ENCODE data around the gene MORN3.
A peak's percentile ranks its signal among the peaks of the same experiment; 100 is the strongest.
"Not testable (repeated sequence)": the region's sequence is repeated elsewhere in the genome, so short reads cannot be mapped to it uniquely, and the experiment has no call there.

MORN3 gene

GRCh38 chr12:121705514-121705913 lies 36.1 kb upstream of the MORN3 start:
- no peak overlapping the region for H3K4me3 ChIP-seq (ENCODE audit: low read length)
- DNase-seq (ENCODE audit: low read depth): no peak
- TF ChIP-seq CTCF (conservative IDR thresholded peaks at IDR 0.05; ENCODE audit: low read depth, low read length): no peak

GRCh38 chr12:121702944-121703343 lies 33.5 kb upstream of the MORN3 start:
- no peak for TF ChIP-seq CTCF (conservative IDR thresholded peaks at IDR 0.05; ENCODE audit: low read depth, low read length)
- DNase-seq (ENCODE audit: low read depth): no peak
- no peak overlapping the region for H3K4me3 ChIP-seq (ENCODE audit: low read length)

GRCh38 chr12:121701667-121702277 lies 32.3 kb upstream of the MORN3 start:
- no peak for TF ChIP-seq CTCF (conservative IDR thresholded peaks at IDR 0.05; ENCODE audit: low read depth, low read length)
- no peak overlapping the region for H3K4me3 ChIP-seq (ENCODE audit: low read length)
- peak; percentile 52 for DNase-seq (ENCODE audit: low read depth)

- H3K4me3 ChIP-seq (ENCODE audit: low read length); DNase-seq (ENCODE audit: low read depth): not testable (repeated sequence)
These were observed 28.4 kb upstream of the MORN3 start for GRCh38 chr12:121697861-121698260.

- DNase-seq (ENCODE audit: low read depth): no peak
- TF ChIP-seq CTCF (conservative IDR thresholded peaks at IDR 0.05; ENCODE audit: low read depth, low read length): peak; percentile 29
- no peak overlapping the region for H3K4me3 ChIP-seq (ENCODE audit: low read length)
These were observed 27.7 kb upstream of the MORN3 start for GRCh38 chr12:121697093-121697698.

GRCh38 chr12:121693155-121693687 lies 23.8 kb upstream of the MORN3 start:
- H3K4me3 ChIP-seq (ENCODE audit: low read length): no peak overlapping the region
- TF ChIP-seq CTCF (conservative IDR thresholded peaks at IDR 0.05; ENCODE audit: low read depth, low read length): no peak
- DNase-seq (ENCODE audit: low read depth): no peak

GRCh38 chr12:121692744-121693143 lies 23.3 kb upstream of the MORN3 start:
- DNase-seq (ENCODE audit: low read depth); H3K4me3 ChIP-seq (ENCODE audit: low read length): not testable (repeated sequence)

- no peak for TF ChIP-seq CTCF (conservative IDR thresholded peaks at IDR 0.05; ENCODE audit: low read depth, low read length)
- no peak overlapping the region for H3K4me3 ChIP-seq (ENCODE audit: low read length)
- DNase-seq (ENCODE audit: low read depth): no peak
These were observed 20.0 kb upstream of the MORN3 start for GRCh38 chr12:121689430-121689829.

Measured in retinal pigment epithelial cell (primary cell).